ENCODE measurements around the gene ANKMY1. TPM values are rescaled to one million over a fixed set of nuclear protein-coding genes. Genes with fewer than 3 reads are reported as not detected.

The ANKMY1 gene
- total RNA-seq, 3 donors from 2014 or later (not counting 1 experiment from before 2014, with no cell fraction given) = 43.8 to 51.5 (median 46.6) TPM

DNA sequence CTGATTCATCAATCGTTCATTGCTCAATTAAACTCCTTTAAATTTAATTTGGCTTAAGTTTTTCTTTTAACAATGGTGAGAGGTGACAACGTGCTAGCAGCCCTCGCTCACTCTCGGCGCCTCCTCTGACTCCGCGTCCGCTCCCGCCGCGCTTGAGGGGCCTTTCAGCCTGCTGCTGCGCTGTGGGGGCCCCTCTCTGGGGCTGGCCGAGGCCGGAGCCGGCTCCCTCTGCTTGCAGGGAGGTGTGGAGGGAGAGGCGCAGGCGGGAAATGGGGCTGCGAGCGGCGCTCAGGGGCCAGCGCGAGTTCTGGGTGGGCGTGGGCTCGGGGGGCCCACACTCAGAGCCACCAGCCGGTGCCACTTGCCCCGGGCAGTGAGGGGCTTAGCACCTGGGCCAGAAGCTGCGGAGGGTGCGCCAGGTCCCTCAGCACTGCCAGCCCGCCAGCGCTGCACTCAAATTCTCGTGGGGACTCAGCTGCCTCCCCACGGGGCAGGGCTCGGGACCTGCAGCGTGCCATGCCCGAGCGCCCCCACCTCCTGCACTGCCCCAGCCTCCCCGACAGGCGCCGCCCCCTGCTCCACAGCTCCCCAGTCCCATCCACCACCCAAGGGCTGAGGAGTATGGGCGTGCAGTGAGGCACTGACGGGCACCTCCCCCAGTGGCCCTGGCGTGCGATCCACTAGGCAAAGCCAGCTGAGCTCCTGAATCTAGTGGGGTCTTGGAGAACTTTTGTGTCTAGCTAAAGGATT lies 19.6 kb downstream of the ANKMY1 start:
- TF ChIP-seq, protein P1, sequence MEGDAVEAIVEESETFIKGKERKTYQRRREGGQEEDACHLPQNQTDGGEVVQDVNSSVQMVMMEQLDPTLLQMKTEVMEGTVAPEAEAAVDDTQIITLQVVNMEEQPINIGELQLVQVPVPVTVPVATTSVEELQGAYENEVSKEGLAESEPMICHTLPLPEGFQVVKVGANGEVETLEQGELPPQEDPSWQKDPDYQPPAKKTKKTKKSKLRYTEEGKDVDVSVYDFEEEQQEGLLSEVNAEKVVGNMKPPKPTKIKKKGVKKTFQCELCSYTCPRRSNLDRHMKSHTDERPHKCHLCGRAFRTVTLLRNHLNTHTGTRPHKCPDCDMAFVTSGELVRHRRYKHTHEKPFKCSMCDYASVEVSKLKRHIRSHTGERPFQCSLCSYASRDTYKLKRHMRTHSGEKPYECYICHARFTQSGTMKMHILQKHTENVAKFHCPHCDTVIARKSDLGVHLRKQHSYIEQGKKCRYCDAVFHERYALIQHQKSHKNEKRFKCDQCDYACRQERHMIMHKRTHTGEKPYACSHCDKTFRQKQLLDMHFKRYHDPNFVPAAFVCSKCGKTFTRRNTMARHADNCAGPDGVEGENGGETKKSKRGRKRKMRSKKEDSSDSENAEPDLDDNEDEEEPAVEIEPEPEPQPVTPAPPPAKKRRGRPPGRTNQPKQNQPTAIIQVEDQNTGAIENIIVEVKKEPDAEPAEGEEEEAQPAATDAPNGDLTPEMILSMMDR (IDR thresholded peaks at IDR 0.05) = no peak
- no peaks in the 10 kb centered on the region for H3K36me3 Mint-ChIP-seq

DNA sequence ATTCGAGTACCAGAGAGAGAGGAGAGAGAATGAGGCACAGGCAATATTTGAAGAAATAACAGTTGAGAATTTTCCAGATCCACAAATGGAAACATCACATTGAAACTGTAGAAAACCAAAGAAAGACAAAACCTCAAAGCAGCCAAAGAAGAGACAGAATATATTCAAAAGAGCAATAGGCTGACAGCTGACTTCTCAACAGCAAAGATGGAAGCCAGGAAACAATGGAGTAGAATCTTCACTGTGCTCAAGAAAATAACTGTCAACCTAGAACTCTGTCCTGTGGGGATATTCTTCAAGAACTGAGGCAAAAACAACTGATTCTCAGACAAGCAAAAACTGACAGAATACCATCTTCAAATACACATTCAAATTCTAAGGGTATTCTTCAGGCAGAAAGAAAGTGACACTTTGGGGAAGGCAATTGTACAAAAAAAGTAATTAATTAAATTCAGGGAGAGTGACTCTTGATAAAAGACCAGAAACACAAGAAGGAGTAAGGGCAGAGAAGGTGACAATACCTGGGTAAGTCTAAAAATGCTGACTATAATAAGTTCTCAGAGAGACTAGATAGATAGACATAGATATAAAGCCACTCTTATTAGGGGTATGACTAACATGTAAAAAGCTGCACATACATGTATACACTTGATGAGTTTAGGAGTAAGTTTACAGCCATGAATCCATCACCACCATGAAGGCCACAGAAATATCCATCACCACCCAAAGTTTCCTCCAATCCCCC lies 25.6 kb downstream of the ANKMY1 start:
- Mint-ChIP-seq H3K27me3 (ENCODE audit: low read depth in 2 of 2) (no peaks in the 10 kb centered on the region), H3K9me3 (peaks cover 8 to 11% of the 10 kb centered on the region in 2 donors), H3K27ac (no peak overlapping the region), H3K4me1 (peaks cover 15 to 32% of the 10 kb centered on the region in 2 donors), H3K4me3 (no peak overlapping the region), H3K36me3 (peaks cover 19% of the 10 kb centered on the region)
- H3K36me3 ChIP-seq (ENCODE audit: control insufficient read depth, insufficient read depth, low read length) = peaks cover 13% of the 10 kb centered on the region
- 89% methylated on average over 1 of the region's 1 CpG for WGBS (ENCODE audit: insufficient coverage)
- H3K27ac ChIP-seq (ENCODE audit: low read length) = no peak overlapping the region
- no peak overlapping the region for H3K4me3 ChIP-seq (ENCODE audit: low read length)
- H3K27me3 ChIP-seq (ENCODE audit: control insufficient read depth, insufficient read depth, low read length) = no peaks in the 10 kb centered on the region
- intact Hi-C loops (cut with micrococcal nuclease) = no loop called here
- ATAC-seq (no peak), DNase-seq (no peak)
- H3K9me3 ChIP-seq (ENCODE audit: control insufficient read depth, insufficient read depth, low read length) = no peaks in the 10 kb centered on the region
- H3K4me1 ChIP-seq (ENCODE audit: control insufficient read depth, insufficient read depth, low read length) = no peaks in the 10 kb centered on the region
- TF ChIP-seq, protein P1 (IDR thresholded peaks at IDR 0.05) = no peak

More for the DNA sequence above, 19.6 kb downstream of the ANKMY1 start:
- Histone ChIP-seq H3K9me3 (ENCODE audit: control insufficient read depth, insufficient read depth, low read length) (no peaks in the 10 kb centered on the region), H3K27ac (ENCODE audit: low read length) (no peak overlapping the region), H3K4me3 (ENCODE audit: low read length) (no peak overlapping the region), H3K4me1 (ENCODE audit: control insufficient read depth, insufficient read depth, low read length) (no peaks in the 10 kb centered on the region), H3K27me3 (ENCODE audit: control insufficient read depth, insufficient read depth, low read length) (no peaks in the 10 kb centered on the region), H3K36me3 (ENCODE audit: control insufficient read depth, insufficient read depth, low read length) (peaks cover 20% of the 10 kb centered on the region)
- ATAC-seq (no peak), DNase-seq (no peak)
- intact Hi-C loops (cut with micrococcal nuclease) = no loop called here
- no peak overlapping the region for H3K4me3 Mint-ChIP-seq
- H3K27ac Mint-ChIP-seq = no peak overlapping the region
- no peaks in the 10 kb centered on the region for H3K9me3 Mint-ChIP-seq
- H3K4me1 Mint-ChIP-seq = peaks cover 23 to 28% of the 10 kb centered on the region in 2 donors
- WGBS (ENCODE audit: insufficient coverage) = 97% methylated on average over 42 of the region's 43 CpGs
- no peaks in the 10 kb centered on the region for H3K27me3 Mint-ChIP-seq (ENCODE audit: low read depth in 2 of 2)

GRCh38 chr2:240531038-240531437 lies 26.8 kb downstream of the ANKMY1 start:
- no peaks in the 10 kb centered on the region for H3K27me3 Mint-ChIP-seq (ENCODE audit: low read depth in 2 of 2)
- no peak overlapping the region for H3K27ac Mint-ChIP-seq
- H3K4me1 Mint-ChIP-seq = peaks cover 15 to 35% of the 10 kb centered on the region in 2 donors
- 99% methylated on average over 4 of the region's 5 CpGs for WGBS (ENCODE audit: insufficient coverage)
- Histone ChIP-seq H3K27ac (ENCODE audit: low read length) (no peak overlapping the region), H3K36me3 (ENCODE audit: control insufficient read depth, insufficient read depth, low read length) (peaks cover 10% of the 10 kb centered on the region), H3K9me3 (ENCODE audit: control insufficient read depth, insufficient read depth, low read length) (no peaks in the 10 kb centered on the region), H3K4me3 (ENCODE audit: low read length) (no peak overlapping the region), H3K27me3 (ENCODE audit: control insufficient read depth, insufficient read depth, low read length) (no peaks in the 10 kb centered on the region), H3K4me1 (ENCODE audit: control insufficient read depth, insufficient read depth, low read length) (no peaks in the 10 kb centered on the region)
- TF ChIP-seq, protein P1 (IDR thresholded peaks at IDR 0.05) = no peak
- no peak overlapping the region for H3K4me3 Mint-ChIP-seq
- intact Hi-C loops (cut with micrococcal nuclease) = no loop called here
- DNase-seq (no peak), ATAC-seq (no peak)
- H3K36me3 Mint-ChIP-seq = peaks cover 19% of the 10 kb centered on the region
- peaks cover 10 to 13% of the 10 kb centered on the region in 2 donors for H3K9me3 Mint-ChIP-seq

All from natural killer cell (primary cell).